HepG2 (cell line): ENCODE data around the gene ZNF865. TPM values are rescaled to one million over a fixed set of nuclear protein-coding genes. Genes with fewer than 3 reads are reported as not detected.

Source experiments
- AKAP8 ChIP-seq: sonication (generic); formaldehyde crosslinking; IDR thresholded peaks from 2 replicates; pipeline ENCODE4 v1.5.1; 2020; ENCODE audit warnings: mild to moderate bottlenecking, missing genetic modification reagents
- ASH2L ChIP-seq: fragments of 300-600, 200-600 bp; sonication (generic); IDR thresholded peaks from 2 replicates; pipeline ENCODE4 v1.7.0; 2017; ENCODE audit warnings: low read depth, mild to moderate bottlenecking, moderate library complexity, mixed read lengths, low read length; ENCODE audit not compliant: insufficient read length
- ELF3 ChIP-seq: IDR thresholded peaks from 2 replicates; pipeline ENCODE4 v1.6.1; 2016; ENCODE audit warnings: missing genetic modification reagents, missing compliant biosample characterization
- KLF13 ChIP-seq: sonication (generic); formaldehyde crosslinking; IDR thresholded peaks from 2 replicates; pipeline ENCODE4 v1.4.0; 2020; ENCODE audit warnings: mild to moderate bottlenecking, missing genetic modification reagents
- MXD3 ChIP-seq: IDR thresholded peaks from 2 replicates; pipeline ENCODE4 v1.6.1; 2016; ENCODE audit warnings: mild to moderate bottlenecking, missing biosample characterization, missing genetic modification reagents
- SP5 ChIP-seq: IDR thresholded peaks from 2 replicates; pipeline ENCODE4 v1.6.1; 2016; ENCODE audit warnings: low read depth, borderline replicate concordance
- ZBTB40 ChIP-seq, 2 experiments: fragments of 450-650 bp in 1 of 2; sonication (generic) in 1 of 2; formaldehyde crosslinking in 1 of 2; IDR thresholded peaks; 2 replicates each; pipeline versions ENCODE4 v1.6.1 to v1.8.0; 2016 to 2022; ENCODE audit warnings: antibody characterized with exemption in 1 of 2, mild to moderate bottlenecking in 1 of 2, missing genetic modification reagents in 1 of 2
- ZNF337 ChIP-seq: sonication (generic); formaldehyde crosslinking; IDR thresholded peaks from 2 replicates; pipeline ENCODE4 v1.5.1; 2020; ENCODE audit warnings: missing genetic modification reagents, low read depth, mild to moderate bottlenecking, borderline replicate concordance
- ZNF670 ChIP-seq: sonication (generic); formaldehyde crosslinking; IDR thresholded peaks from 2 replicates; pipeline ENCODE4 v1.8.0; 2022; ENCODE audit warnings: mild to moderate bottlenecking, missing genetic modification reagents, borderline replicate concordance
- ZNF740 ChIP-seq: sonication (generic); formaldehyde crosslinking; IDR thresholded peaks from 2 replicates; pipeline ENCODE4 v1.4.0; 2020; ENCODE audit warnings: missing genetic modification reagents
- ZNF772 ChIP-seq: sonication (generic); formaldehyde crosslinking; IDR thresholded peaks from 2 replicates; pipeline ENCODE4 v1.5.0; 2020; ENCODE audit warnings: mild to moderate bottlenecking, missing genetic modification reagents
- ZNF773 ChIP-seq: sonication (generic); formaldehyde crosslinking; IDR thresholded peaks from 2 replicates; pipeline ENCODE4 v1.4.0; 2020; ENCODE audit warnings: missing genetic modification reagents, borderline replicate concordance
- polyA plus RNA-seq, 8 experiments: library from polyadenylated mRNA; depleted of rRNA in 3 of 8; stranded (reverse) in 7 of 8; unstranded in 1 of 8; fragments of >200 nt; fragmentation: Illumina TruSeq in 4 of 8; extraction: Trizol in 4 of 8; gene quantifications; 2 replicates each; pipeline versions ENCODE4 v1.2.1 to v1.2.3, GENCODE V29; 2011 to 2016; ENCODE audit warnings: low read depth in 4 of 8, missing spikeins in 1 of 8, mixed read lengths in 1 of 8; ENCODE audit not compliant: insufficient read depth in 1 of 8
- total RNA-seq, 5 experiments: library from RNA; depleted of rRNA; stranded (reverse); fragments of >200 nt; fragmentation: Illumina TruSeq; extraction: Trizol; gene quantifications; 2 replicates each; pipeline ENCODE4 v1.2.3, GENCODE V29; 2016; ENCODE audit warnings: low read depth in 1 of 5

The ZNF865 gene
- total and polyA plus RNA-seq, 2 of the 13 experiments (the other 11 are each of a cell fraction or from before 2014, with no cell fraction given): 0.93 to 1.0 TPM

GRCh38 chr19:55647732-55648584 lies 42.5 kb downstream of the ZNF865 start, which contains the start of gene CCDC106 (continued):
- TF ChIP-seq MXD3 (peak; percentile 71), ELF3 (CRISPR knock-in tag) (peak; percentile 62), ZNF337 (CRISPR knock-in tag) (no peak), ZBTB40 (IDR thresholded peaks at IDR 0.05) (no peak), ZBTB40 (CRISPR knock-in tag; IDR thresholded peaks at IDR 0.05) (peak; percentile 65; the same call in 1 of the 2 replicates), ZNF773 (CRISPR knock-in tag) (no peak), AKAP8 (CRISPR knock-in tag) (peak; percentile 97), ZNF670 (0 out of 2 replicates have a peak, but pooled peaks have one; percentile 33), ASH2L (peak; percentile 89), ZNF740 (CRISPR knock-in tag) (peak; percentile 91), KLF13 (CRISPR knock-in tag) (no peak), ZNF772 (CRISPR knock-in tag) (peak; percentile 84), SP5 (CRISPR knock-in tag) (0 out of 2 replicates have a peak, but pooled peaks have one; percentile 34)
